Activated CD8-positive, alpha-beta memory T cell treated with anti-CD3 and anti-CD28 coated beads for 36 hours (primary cell): Measurements from ENCODE around the gene CAPZB. TPM values are rescaled to one million over a fixed set of nuclear protein-coding genes. Genes with fewer than 3 reads are reported as not detected.

Experiments
- CTCF ChIA-PET: fragments of 350-600 bp; sonication (Branson Sonifier 250); formaldehyde crosslinking; loops from one replicate; lab custom pipeline; 2021; ENCODE audit warnings: antibody characterized with exemption; lab: Charles Lee
- POLR2A ChIA-PET: fragments of 350-600 bp; sonication (Branson Sonifier 250); formaldehyde crosslinking; loops from one replicate; lab custom pipeline; 2021; ENCODE audit warnings: antibody characterized with exemption; lab: Charles Lee
- total RNA-seq, 2 experiments: library from RNA; stranded (reverse); gene quantifications; one replicate each; pipeline ENCODE4 v1.2.3, GENCODE V29; 2021

CAPZB gene
- total RNA-seq, 2 experiments from 2014 or later = 292 to 298 TPM

GRCh38 chr1:19357299-19357986 lies 127.9 kb downstream of the CAPZB start:
- ChIA-PET CTCF (no interaction called here), POLR2A (no interaction called here)

- POLR2A ChIA-PET = no interaction called here
- CTCF ChIA-PET = interaction anchor here (0.5 kb wide), 1 partner anchor 85 kb away, joined by 3 read pairs; no protein-coding TSS in a partner anchor
Measured at GRCh38 chr1:19356266-19356665, 129.1 kb downstream of the CAPZB start.

DNA sequence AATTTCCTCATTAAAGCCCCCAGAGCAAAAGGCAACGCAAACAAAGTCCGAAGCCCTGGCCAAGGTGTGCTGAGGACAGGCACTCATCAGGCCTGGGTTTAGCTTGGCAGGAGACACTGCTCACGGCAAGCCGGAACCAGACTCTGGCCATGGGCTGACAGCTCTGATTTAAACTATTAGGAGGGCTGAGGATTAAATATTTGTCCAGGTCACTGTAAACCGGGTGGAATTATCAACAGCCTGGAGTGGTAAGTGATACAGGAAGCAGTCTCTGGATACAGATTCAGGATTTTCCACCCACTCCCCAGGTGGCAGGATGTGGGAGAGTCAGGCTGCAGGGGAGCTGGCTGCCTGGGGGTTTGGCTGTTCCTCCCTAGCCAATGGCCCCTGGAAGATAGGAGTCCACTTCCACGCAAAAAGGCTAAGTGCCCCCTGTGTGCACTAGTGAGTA lies 130.8 kb downstream of the CAPZB start:
- ChIA-PET CTCF (interaction anchor here (1.0 to 1.1 kb wide), 3 partner anchors 10 to 307 kb away, joined by 3 to 5 read pairs (median 3); no protein-coding TSS in a partner anchor), POLR2A (no interaction called here)

- ChIA-PET CTCF (no interaction called here), POLR2A (no interaction called here)
Measured at GRCh38 chr1:19353596-19353995, 131.7 kb downstream of the CAPZB start.

DNA sequence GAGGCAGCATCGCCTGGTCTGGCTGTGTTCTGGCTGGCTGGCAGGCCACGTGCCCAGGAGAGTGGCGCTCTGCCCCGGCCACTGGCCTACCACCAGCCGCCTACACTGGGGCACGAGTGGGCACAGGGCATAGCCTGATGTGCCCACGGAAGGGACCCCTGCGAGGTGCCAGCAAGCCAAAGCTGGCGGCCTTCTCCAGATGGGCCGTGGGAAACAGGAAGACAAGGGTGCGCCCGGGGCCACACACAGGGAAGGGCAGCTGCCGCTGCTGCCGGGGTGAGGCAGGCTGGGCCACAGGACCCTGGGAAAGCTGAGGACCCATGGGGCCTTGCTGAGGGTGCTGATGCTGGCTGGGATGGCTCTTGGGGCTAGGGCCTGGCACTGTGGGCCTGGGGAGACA lies 132.5 kb downstream of the CAPZB start:
- CTCF ChIA-PET = interaction anchor here (1.7 kb wide), 1 partner anchor 11 kb away, joined by 5 read pairs; no protein-coding TSS in a partner anchor
- POLR2A ChIA-PET = no interaction called here

DNA sequence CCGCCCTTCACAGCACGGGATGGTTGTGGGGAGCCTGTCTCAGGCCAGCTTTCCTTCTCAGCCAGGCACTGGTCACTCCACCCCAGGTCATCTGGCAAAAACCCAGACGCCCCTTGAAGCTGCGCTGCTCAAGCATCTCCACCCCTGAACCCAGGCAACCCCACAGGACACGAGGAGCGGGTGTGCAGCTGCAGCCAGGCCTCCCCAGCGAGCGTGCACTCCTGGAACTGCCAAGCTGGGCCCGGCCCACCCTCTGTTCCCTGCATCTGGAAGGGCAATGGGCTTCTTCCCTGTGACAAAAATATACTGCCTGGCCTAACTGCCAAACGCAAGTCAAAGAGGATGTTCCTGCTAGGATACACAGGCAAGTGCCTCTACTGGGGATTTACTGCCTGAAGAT lies 133.5 kb downstream of the CAPZB start:
- ChIA-PET POLR2A (no interaction called here), CTCF (interaction anchor here (1.7 kb wide), 1 partner anchor 10 kb away, joined by 5 read pairs; no protein-coding TSS in a partner anchor)

GRCh38 chr1:19350566-19350965 lies 134.8 kb downstream of the CAPZB start:
- CTCF ChIA-PET = interaction anchor here (0.6 kb wide), 1 partner anchor 31 kb away, joined by 5 read pairs; no protein-coding TSS in a partner anchor
- POLR2A ChIA-PET = no interaction called here

- POLR2A ChIA-PET = no interaction called here
- CTCF ChIA-PET = interaction anchor here (0.6 kb wide), 1 partner anchor 30 kb away, joined by 5 read pairs; no protein-coding TSS in a partner anchor
Measured at GRCh38 chr1:19349999-19350398, 135.3 kb downstream of the CAPZB start.

GRCh38 chr1:19348441-19349198 lies 136.7 kb downstream of the CAPZB start:
- ChIA-PET CTCF (interaction anchor here (0.5 kb wide), 1 partner anchor 641 kb away, joined by 3 read pairs; no protein-coding TSS in a partner anchor), POLR2A (no interaction called here)

- ChIA-PET CTCF (interaction anchor here (0.9 kb wide), 1 partner anchor 235 kb away, joined by 3 read pairs; no protein-coding TSS in a partner anchor), POLR2A (no interaction called here)
Measured at GRCh38 chr1:19347533-19348172, 137.7 kb downstream of the CAPZB start.

DNA sequence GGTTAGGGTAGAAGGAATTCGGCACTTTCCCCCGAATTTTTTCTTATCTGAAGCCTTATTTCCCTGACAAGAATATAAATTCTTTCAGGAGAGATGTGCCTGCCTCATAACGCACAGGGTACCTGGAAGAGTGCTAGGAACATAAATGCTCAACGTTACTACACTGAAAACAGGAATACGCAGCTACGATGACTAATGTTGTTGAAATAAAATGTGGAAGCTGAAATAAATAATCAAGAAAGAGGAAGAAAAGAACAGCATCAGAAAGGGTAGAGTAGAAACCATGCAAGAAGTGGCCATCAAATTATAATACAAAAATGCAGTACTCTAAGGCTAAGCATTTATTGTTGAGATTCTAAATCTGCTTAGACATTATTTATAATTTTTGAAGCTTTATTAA lies 139.3 kb downstream of the CAPZB start:
- CTCF ChIA-PET = interaction anchor here (1.5 kb wide), 1 partner anchor 308 kb away, joined by 5 read pairs; no protein-coding TSS in a partner anchor
- POLR2A ChIA-PET = interaction anchor here (0.6 kb wide), 1 partner anchor 273 kb away, joined by 7 read pairs; no protein-coding TSS in a partner anchor

GRCh38 chr1:19345391-19345790 lies 139.9 kb downstream of the CAPZB start:
- ChIA-PET POLR2A (no interaction called here), CTCF (interaction anchor here (1.5 to 3.7 kb wide), 2 partner anchors 236 to 309 kb away, joined by 5 to 16 read pairs; no protein-coding TSS in a partner anchor)

- ChIA-PET POLR2A (no interaction called here), CTCF (interaction anchor here (1.3 to 3.7 kb wide), 3 partner anchors 10 to 309 kb away, joined by 5 to 16 read pairs (median 5); no protein-coding TSS in a partner anchor)
Measured at GRCh38 chr1:19344831-19345230, 140.5 kb downstream of the CAPZB start.

- ChIA-PET POLR2A (no interaction called here), CTCF (interaction anchor here (1.0 to 3.7 kb wide), 5 partner anchors 10 to 310 kb away, joined by 3 to 16 read pairs (median 5); no protein-coding TSS in a partner anchor)
Measured at GRCh38 chr1:19344372-19344810, 140.9 kb downstream of the CAPZB start.

GRCh38 chr1:19343617-19344350 lies 141.6 kb downstream of the CAPZB start:
- POLR2A ChIA-PET = interaction anchor here (0.5 kb wide), 1 partner anchor 538 kb away, joined by 3 read pairs; the partner anchor contains the start of gene OTUD3
- CTCF ChIA-PET = interaction anchor here (1.0 to 3.7 kb wide), 4 partner anchors 11 to 242 kb away, joined by 3 to 16 read pairs (median 5); no protein-coding TSS in a partner anchor

- ChIA-PET CTCF (interaction anchor here (1.2 to 3.7 kb wide), 2 partner anchors 239 to 242 kb away, joined by 5 to 16 read pairs; no protein-coding TSS in a partner anchor), POLR2A (interaction anchor here (0.5 kb wide), 1 partner anchor 539 kb away, joined by 3 read pairs; the partner anchor contains the start of gene OTUD3)
Measured at GRCh38 chr1:19342894-19343616, 142.3 kb downstream of the CAPZB start.
